Fibroblast of skin of right quadriceps (primary cell): ENCODE results near the gene SUOX.
"Not testable (repeated sequence)": the region's sequence is repeated elsewhere in the genome, so short reads cannot be mapped to it uniquely, and the experiment has no call there.

Experiments
- DNase-seq: peaks from one replicate; pipeline ENCODE4 v3.0.0-alpha.2; 2013

Gene SUOX

DNA sequence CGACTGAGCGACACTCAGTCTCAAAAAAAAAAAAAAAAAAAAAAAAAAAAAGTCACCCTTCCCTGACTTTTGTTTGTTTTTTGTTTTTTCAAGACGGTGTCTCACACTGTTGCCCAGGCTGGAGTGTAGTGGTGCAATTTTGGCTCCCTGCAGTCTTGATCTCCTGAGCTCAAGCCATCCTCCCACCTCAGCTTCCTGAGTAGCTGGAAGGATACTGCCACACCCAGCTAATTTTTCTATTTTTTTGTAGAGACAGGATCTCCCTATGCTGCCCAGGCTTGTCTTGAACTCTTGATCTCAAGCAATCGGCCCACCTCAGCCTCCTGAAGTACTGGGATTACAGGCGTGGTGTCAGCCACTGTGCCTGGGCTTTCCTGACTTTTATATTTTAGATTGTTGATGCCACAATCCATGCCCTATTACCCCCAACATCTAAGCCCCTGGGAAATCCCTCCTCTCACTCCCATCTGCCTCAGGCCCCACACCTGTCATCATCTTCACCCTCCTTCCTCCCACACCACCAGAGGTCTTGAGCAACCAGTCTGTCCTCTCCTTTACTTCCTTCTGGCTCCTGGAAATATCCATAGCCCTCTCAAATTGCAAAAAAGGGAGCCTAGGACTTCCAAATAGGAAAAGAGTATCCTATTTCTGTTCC lies 31.6 kb downstream of the SUOX start:
- DNase-seq: no peak

DNA sequence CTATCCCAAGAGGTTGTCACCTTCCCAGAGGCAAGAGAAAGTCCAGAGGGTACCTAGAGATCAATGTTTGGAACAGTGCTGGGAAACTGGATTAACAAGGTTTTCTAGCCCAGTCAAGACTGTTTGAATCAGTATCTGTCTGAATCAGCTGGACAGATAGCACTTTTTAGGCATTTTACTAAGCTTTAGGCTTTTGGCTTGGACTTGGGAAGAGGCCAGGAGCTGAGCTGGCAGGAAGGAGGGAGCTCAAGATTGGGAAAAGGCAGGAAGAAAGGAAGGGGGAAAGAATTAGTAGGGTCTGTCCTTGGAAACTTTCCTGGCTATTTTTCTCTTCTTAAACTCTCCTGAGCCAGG lies 32.1 kb downstream of the SUOX start:
- peak; percentile 65 for DNase-seq

- DNase-seq: peak; percentile 62
Measured at GRCh38 chr12:56029666-56030293, 32.7 kb downstream of the SUOX start.

DNA sequence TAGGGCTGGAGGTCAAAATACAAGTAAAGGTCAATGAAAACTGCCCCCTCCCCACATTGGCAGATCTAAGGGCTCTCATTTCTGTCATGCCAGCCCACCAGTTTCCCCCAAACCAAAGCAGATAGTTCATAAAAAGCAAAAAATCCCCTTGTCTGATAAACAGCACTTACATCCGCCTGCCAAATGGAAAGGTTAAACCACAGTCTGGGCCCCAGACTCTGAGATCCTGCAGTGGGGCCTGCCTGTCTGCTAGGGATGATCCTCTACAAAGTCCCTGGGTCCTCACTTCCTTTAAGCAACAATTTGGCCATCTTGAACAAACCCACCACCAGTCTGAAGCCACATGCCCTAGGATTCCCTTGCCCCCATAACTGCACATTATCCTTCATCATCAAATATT lies 34.9 kb downstream of the SUOX start:
- DNase-seq: no peak

- no peak for DNase-seq
Measured at GRCh38 chr12:56034586-56035332, 37.7 kb downstream of the SUOX start.

DNA sequence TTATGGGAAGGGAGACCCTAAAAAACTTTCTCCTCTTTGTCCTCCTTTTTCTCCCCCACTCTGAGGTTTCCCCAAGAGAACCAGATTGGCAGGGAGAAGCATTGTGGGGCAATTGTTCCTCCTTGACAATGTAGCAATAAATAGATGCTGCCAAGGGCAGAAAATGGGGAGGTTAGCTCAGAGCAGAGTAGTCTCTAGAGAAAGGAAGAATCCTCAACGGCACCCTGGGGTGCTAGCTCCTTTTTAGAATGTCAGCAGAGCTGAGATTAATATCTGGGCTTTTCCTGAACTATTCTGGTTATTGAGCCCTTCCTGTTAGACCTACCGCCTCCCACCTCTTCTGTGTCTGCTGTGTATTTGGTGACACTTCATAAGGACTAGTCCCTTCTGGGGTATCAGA lies 40.1 kb downstream of the SUOX start:
- DNase-seq: no peak

GRCh38 chr12:56038022-56038655 lies 41.1 kb downstream of the SUOX start:
- DNase-seq: no peak

GRCh38 chr12:56040151-56040550 lies 43.1 kb downstream of the SUOX start:
- no peak for DNase-seq

- no peak for DNase-seq
Measured at GRCh38 chr12:56040963-56041551, 44.0 kb downstream of the SUOX start.

DNA sequence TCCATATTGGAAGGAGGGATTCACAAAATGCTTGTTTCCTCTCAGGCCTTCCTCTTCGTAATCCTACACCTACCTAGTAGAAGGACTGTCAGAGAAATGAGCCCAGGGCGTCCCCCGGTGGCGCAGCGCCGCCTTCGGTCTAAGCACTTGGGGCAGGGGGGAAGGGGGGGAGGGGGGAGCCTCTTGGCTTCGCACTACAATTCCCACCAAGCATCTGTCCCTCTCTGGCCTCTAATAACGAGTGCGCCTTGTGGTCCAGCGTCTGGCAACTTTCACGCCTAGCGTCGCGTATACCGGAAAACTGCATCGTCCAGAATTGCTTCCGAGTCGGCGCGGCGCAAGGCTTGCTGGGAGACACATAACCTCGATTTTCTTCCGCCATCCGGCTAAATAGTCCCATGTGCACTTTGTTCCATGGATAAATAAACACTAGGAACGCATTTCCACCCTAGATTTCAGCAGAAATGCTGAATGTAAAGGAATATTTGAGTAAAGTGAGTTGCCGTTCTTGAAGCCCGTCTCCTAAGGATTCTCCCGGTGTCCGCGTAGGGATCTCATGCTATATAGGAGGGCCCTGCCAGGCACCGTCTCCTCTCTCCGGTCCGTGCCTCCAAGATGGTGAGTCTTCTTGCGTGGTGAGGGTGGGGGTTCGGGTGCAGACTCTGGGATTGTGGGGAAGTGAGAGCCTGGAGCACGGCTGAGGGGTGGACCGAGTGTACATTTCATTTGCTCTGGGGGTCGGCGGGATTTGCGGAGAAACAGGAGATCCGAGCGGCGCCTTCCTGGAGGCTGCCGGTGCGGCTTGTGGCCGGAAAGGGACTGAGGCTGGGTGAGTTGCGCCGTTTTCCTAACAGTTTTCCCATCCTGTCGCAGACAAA lies 44.7 kb downstream of the SUOX start, which contains the start of gene RPS26:
Gene RPS26, plus strand, starts transcription at position 367 of the 878 bp plus-strand sequence. Its CDS starts 249 bp downstream, at position 616.
- DNase-seq: peak; percentile 100

DNA sequence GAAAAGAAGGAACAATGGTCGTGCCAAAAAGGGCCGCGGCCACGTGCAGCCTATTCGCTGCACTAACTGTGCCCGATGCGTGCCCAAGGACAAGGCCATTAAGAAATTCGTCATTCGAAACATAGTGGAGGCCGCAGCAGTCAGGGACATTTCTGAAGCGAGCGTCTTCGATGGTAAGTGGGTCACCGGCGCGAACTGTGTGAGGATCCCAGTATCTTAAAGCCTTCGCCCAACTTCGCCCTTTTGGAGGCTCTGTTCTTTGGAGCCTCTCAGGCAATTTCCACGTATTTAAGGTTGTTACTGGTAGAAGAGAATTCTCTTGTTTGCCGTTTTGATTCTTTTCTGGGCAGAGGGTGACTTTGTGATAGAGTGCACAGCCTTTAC lies 45.3 kb downstream of the SUOX start:
- not testable (repeated sequence) for DNase-seq

DNA sequence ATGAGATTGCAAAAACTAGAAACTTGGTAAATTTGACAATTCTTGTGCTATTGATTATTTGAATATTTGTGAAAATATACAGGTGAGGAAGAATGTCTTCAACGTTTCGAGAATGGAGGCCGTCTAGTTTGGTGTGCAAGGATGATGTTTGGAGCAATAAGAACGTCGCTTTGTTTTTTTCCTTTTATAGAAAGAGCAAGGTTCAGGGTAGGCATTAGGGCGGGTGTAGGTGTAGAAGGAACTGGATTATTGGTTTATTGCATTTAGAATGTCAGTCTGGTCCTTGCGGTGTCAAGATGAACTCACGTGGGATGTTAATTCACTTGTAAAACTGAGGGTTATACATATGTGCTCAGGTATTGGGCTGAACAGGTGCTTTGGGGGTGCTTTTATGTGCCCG lies 45.8 kb downstream of the SUOX start:
- DNase-seq: no peak

- no peak for DNase-seq
Measured at GRCh38 chr12:56046027-56046780, 49.1 kb downstream of the SUOX start.

DNA sequence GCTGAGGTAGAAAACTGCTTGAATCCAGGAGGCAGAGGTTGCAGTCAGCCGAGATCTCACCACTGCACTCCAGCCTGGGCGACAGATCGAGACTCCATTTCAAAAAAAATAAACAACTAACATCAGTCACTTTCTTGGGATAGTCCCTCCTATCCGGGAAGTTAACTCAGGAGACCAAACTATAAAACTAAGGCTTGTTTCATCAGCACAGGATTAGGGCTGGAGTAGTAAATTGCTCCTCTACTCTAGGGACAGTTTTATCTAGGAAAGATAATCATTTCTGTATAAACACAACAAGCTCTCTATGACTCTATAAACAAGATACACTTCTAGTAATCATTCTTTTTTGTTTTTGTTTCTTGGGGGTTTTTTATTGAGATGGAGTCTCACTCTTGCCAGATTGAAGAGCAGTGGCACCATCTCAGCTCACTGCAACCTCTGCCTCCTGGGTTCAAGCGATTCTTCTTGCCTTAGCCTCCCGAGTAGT lies 56.4 kb downstream of the SUOX start:
- no peak for DNase-seq
